ENCODE data around the gene UBE2U.

The UBE2U gene

GRCh38 chr1:64315402-64315801, 112.0 kb downstream of the UBE2U start:
- no peaks in the 10 kb centered on the region for H3K27me3 Mint-ChIP-seq
- no peaks in the 10 kb centered on the region for H3K36me3 Mint-ChIP-seq
- H3K4me3 Mint-ChIP-seq, result no peak overlapping the region
- no peak overlapping the region for H3K27ac Mint-ChIP-seq
- no peaks in the 10 kb centered on the region for H3K9me3 Mint-ChIP-seq (ENCODE audit: low read depth)
- H3K4me1 Mint-ChIP-seq (ENCODE audit: low read depth), result no peaks in the 10 kb centered on the region
